HG02571 (cell line): Measurements from ENCODE around the gene STK24.
"Not testable (repeated sequence)": the region's sequence is repeated elsewhere in the genome, so short reads cannot be mapped to it uniquely, and the experiment has no call there.

Experiments
- ATAC-seq: cut with Tn5 transposase; IDR thresholded peaks from one replicate; pipeline ENCODE4 v1.9.1; 2021; ENCODE audit warnings: mild to moderate bottlenecking, moderate library complexity; ENCODE audit not compliant: unreplicated experiment

STK24 gene

DNA sequence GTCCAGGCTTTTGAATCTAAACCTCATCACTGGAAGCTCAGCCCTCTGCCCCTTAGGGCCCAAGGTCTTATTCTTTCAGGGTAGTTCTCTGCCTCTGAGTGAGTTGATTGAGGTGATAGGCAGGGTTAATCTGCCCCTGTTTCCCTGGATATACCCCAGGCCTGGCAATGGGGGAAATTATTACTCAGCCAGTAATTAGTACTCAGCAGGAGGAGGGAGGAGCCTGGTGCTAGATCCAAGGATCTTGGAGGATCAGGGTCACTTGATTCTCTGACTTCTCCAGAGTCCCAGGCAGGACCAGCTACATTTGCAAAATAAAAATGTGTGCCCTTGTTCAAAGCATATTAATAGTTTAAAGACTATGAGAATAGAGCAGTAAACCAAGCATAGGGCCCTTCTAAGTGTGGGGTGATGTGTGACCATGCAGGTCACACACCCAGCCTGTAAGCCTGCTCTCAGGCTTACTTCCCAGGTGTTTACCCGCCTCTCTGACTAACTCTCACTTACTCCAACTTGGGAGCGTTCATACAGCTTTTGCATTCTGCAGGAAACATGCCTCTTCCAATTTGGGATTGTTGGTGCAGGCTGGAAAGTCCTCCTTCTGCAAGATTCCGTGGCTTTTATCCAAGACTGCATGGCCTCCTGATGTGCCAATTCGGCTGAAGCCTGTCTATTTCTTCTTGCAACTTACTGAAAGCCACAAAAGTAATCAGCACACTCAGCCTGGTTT, 7.9 kb upstream of the STK24 start:
- no peak for ATAC-seq

GRCh38 chr13:98582947-98583346, 6.0 kb upstream of the STK24 start:
- no peak for ATAC-seq

- no peak for ATAC-seq
Measured at GRCh38 chr13:98581971-98582702, 5.2 kb upstream of the STK24 start.

DNA sequence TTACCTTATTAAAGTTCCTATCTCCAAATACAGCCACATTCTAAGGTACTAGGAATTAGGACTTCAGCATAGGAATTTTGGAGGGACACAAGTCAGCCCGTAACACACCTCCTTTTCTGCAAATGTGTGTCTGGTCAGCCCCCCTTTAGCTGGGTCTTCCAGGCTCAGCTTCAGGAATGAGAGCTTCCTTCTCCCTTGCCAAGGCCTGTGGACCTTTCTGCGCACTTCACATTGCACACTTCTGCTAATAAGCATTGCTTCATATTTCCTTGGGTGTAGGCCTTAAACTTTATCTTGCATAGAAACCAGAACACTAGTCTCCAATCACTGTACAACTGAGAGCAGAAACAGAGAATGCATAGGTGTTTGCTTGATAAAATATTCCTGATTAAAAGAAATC, 4.5 kb upstream of the STK24 start:
- ATAC-seq: no peak

GRCh38 chr13:98580420-98580819, 3.5 kb upstream of the STK24 start:
- no peak for ATAC-seq

DNA sequence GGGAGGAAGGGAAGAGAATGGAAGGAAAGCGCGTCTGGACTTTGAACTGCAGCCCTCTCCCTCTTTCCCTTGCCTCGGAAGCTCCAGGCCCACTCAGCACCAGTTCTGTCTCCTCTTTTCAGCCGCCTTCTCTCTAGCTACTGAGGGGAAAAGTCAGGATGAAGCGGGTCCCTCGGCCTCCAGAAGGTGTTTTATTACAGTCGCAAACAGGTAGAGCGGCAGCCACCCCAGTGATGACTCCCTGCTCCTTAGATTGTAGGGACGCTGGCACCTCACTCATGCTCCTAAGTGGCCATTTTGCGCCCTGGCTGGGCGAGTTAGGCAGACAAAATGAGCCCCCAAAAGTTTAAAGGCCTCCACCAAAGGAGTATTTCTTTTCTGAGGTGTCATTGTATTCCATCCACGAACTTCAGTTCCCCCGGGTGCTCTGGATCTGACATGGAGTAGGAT, 954 bp upstream of the STK24 start:
- ATAC-seq: no peak

- peak; percentile 21 for ATAC-seq
Measured at GRCh38 chr13:98576200-98576945, 534 bp downstream of the STK24 start.

DNA sequence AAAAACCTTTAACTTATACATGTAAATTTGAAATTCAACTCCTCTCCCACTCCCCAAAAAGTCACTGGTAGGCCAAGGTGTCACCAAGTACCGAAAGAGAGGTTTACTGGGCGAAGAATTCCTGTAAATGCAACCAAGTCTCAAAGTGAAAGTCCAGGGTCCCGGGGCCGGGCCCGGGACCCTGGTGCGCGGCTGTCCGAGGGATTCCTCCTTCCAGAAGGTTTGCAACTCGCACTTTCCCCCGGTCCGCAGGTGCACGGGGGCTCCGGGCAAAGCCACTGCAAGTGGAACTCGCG, 1.1 kb downstream of the STK24 start:
- ATAC-seq: no peak

GRCh38 chr13:98575009-98575903, 1.7 kb downstream of the STK24 start:
- no peak for ATAC-seq

GRCh38 chr13:98571955-98572662, 4.8 kb downstream of the STK24 start:
- ATAC-seq: no peak

- ATAC-seq: peak; percentile 87
Measured at GRCh38 chr13:98570929-98571372, 6.0 kb downstream of the STK24 start.

DNA sequence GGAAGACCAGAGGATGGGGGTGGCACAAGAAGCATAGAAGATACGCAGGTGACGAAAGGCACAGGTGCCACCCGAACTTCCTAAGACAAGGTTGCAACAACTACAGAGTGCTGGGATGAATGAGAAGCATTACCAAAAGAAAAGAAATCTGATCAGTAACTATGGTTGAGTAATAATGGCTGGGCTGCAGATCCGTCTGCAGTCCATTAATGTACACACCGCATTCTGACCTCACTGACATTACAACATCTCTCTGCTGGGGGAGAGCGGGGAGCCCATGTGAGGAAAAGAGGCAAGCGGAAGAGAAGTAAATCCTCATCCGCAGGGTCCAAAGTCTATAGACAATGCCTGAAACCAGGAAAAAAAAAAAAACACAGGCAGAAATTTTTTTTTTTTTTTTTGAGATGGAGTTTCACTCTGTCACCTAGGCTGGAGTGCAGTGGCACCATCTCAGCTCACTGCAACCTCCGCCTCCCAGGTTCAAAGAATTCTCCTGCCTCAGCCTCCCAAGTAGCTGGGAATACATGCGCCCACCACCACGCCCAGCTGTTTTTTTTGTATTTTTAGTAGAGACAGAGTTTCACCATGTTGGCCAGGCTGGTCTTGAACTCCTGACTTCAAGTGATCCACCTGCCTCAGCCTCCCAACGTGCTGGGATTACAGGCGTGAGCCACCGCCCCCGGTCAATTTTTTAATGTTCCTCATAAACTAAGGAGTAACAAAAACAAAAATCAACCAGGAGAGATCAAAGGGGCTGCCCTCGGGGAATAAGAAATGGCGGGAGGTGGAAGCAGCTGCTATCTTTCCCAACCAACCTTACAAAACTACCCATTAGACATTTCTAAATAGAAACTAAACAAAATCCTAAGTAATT, 7.2 kb downstream of the STK24 start:
- not testable (repeated sequence) for ATAC-seq

- no peak for ATAC-seq
Measured at GRCh38 chr13:98568918-98569317, 8.0 kb downstream of the STK24 start.

- no peak for ATAC-seq
Measured at GRCh38 chr13:98567140-98567539, 9.8 kb downstream of the STK24 start.

- ATAC-seq: no peak
Measured at GRCh38 chr13:98565726-98566565, 11.0 kb downstream of the STK24 start.

DNA sequence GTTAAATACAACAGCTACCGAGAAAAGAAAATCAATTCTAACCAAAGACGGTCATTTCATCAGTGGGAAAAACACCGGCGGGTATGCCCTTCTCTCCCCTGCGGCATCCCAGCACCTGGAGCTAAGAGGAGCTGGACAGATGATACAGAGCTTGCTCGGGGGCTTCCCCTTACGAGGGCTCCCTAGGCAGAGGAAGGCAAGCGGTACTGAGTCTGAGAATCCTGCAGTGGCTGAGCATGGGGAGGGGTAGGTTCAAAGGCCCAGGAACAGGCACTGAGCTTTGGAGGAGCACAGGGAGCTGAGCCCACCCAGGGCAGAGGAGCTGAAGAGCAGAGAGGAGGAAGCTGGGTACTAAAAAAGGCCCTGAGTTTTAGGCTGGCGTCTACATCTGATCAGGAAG, 12.7 kb downstream of the STK24 start:
- ATAC-seq: no peak

GRCh38 chr13:98563071-98563470, 13.8 kb downstream of the STK24 start:
- no peak for ATAC-seq

GRCh38 chr13:98559169-98559568, 17.7 kb downstream of the STK24 start:
- no peak for ATAC-seq
